Astrocyte of the spinal cord (primary cell): ENCODE results near the gene ANXA8L1.
"Not testable (repeated sequence)": the region's sequence is repeated elsewhere in the genome, so short reads cannot be mapped to it uniquely, and the experiment has no call there.

Experiments used
- DNase-seq: peaks from one replicate; pipeline ENCODE4 v3.0.0; 2011; ENCODE audit warnings: low read depth, low spot score
- H3K4me3 ChIP-seq: 2 replicates; pipeline ENCODE4 v1.5.1; 2011; ENCODE audit warnings: low read depth, mild to moderate bottlenecking, low read length, moderate library complexity
- in situ Hi-C: cut with HindIII; loops from 2 replicates; pipeline ENCODE4 v1.10.0; 2017; ENCODE audit warnings: low sequenced_read_pairs

The ANXA8L1 gene

DNA sequence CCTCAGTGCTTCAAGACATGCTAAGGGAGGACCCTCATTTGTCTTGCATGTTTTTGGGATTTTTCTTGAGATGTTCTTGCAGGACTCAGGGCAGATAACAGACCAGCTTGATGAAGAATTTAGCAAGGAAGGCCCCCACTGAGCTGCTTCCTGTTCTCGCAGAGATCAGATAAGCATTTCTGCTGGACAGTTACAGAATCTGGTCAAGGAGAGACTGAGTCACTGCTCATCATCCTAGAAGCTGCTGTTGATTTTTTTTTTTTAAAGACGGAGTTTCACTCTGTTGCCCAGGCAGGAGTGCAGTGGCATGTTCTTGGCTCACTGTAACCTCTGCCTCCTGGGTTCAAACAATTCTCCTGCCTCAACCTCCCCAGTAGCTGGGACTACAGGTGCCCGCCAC is 1.2 kb upstream of the ANXA8L1 start:
- H3K4me3 ChIP-seq, in situ Hi-C loops, DNase-seq: not testable (repeated sequence)

DNA sequence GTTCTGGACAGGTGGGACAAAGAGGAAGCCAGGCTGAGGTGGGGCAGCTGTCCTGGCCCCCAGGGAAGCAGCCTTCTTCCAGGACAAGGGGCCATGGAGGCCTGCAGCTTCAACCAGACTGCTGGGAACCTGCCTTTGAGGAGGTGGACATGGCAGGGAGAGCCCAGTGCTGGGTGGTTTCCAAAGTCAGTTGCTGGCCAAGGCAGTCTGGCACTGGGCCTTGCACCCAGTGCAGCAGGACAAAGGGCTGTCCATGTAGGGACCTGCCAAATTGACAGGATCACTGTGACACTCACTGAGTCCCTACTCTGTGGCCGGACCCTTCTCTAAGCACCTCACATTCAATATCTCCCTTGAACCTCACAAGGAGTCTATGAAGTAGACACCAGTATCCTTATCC is 1.4 kb downstream of the ANXA8L1 start:
- DNase-seq, in situ Hi-C loops, H3K4me3 ChIP-seq: not testable (repeated sequence)

DNA sequence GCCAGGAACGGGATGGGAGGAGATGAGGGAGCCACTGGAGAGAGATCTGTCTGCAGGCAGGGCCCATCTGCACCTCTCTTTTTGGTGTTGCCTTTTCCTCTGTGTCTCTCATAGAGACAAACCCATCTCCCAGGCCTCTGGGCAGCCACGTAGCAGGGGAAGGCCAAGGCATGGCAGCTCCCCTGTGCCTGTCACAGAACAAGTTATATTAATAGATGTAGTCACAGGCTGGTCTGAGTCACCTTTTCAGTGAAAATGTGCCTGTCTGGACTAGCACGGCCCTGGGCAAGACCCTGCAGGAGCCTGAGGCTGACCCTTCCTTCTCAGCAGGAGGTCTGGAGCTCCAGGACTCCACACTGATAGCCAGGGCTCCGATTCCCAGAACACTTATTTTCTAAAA is 2.1 kb downstream of the ANXA8L1 start:
- in situ Hi-C loops, H3K4me3 ChIP-seq, DNase-seq: not testable (repeated sequence)

DNA sequence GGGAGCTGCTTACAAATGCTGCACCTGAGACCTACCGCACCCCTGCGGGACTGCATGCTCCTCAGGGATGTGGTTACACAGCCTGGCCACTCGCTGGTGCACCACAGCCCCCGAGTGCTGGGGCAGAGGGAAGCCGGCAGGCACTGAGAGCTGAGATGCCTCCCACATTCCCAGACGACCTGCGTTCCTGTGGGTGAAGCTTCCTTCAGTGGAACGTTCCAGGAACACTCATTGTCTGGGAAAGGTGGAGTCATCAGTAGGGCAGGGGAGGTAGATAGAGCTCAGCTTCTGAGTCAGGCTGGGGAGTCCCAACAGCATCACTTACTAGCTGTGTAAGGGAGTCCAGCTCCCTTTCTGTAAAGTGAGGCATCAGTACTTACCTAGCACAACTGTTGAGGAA is 2.5 kb downstream of the ANXA8L1 start:
- DNase-seq, H3K4me3 ChIP-seq, in situ Hi-C loops: not testable (repeated sequence)

DNA sequence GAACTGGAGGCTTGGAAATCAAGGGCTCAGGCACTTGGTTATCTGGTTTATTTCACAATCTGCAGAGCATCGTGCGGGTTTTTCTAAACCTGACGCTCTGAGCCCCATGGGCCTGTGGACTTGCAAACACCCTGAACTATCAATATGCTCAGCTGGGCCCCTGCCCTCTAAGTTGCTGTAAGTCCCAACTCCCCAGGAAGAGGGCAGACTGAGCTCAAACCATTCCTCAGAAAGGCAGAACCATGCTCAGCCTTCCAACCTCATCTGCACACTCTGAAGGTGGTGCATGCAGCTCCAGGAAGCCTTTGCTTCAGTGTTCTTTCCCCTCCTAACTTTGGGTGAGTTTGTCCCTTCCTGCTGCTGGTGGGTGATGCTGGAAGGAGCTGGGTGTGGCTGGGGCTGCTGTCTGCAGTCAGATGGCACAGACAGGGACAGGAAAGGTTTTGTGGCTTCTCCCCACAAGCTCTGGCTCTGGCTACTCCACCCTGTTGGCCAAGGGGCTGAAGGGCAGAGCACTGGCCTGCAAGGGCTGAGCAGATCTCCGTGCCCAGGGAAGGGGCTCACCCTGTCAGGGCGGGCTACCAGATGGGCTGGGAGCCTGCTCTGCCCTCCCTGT is 3.8 kb downstream of the ANXA8L1 start:
- DNase-seq, in situ Hi-C loops, H3K4me3 ChIP-seq: not testable (repeated sequence)

DNA sequence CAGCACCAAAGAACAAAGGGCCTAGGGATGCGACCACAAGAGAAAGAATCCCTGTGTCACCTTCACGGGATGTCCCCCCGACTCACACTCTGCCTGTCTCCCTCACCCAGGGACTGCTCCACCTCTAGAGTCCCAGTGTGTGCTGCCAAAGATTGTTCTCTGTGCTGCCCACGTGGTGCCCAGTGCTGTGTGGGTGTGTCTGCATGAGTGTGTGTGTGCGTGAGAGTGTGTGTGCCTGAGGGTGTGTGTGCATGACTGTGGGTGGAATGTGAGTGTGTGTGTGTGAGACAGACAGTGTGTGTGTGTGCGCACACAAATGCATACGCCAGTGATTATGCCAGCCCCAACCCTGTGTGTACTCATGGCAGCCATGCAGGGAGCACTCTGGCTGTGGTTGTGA is 10.3 kb downstream of the ANXA8L1 start:
- DNase-seq, H3K4me3 ChIP-seq, in situ Hi-C loops: not testable (repeated sequence)

DNA sequence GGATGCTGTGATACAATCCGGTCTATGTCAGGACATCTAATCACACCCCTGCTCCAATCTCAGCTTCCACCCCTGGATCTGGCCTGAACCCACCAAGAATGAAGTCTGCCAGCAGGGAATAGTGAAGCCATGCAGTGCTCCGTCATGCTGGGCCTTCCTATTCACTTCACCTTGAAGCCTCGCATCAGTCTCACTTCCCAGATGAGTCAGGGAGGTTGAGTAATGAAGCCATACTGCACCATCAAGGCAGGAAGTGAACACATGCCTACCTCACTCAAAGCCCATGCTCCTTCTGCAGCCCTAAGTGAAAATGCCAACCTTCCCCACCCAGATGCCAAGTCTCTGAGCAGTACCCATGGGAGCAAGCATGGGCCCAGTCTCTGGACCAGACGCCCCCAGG is 11.1 kb downstream of the ANXA8L1 start:
- in situ Hi-C loops, DNase-seq, H3K4me3 ChIP-seq: not testable (repeated sequence)

DNA sequence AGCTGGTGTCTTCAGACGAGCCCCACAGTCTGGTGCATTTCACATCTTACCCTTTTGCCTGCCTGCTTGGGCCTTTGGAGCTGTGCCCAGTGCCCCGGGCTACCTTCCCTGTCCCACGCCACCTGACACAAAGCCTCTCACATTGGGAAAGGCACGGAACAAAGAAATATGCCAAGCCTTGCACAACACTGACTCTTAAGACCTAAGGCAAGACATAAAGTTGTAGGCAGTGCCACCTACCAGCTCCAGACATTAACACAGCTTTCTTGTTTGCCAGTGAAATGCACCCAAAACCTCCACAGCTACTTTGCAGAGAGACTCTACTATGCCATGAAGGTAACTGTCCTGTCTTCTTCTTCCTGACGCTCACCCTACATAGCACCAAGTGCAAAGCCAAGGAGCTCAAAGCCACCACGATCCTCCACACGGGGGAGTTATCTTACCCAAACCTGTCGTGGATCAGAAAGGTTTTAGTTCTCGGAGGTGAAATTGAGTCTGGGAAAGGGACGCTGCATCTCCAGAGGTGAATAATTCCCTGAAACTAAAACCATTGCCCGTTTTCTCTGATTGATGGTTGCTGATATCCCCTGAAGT is 11.8 kb downstream of the ANXA8L1 start:
- in situ Hi-C loops, H3K4me3 ChIP-seq, DNase-seq: not testable (repeated sequence)

DNA sequence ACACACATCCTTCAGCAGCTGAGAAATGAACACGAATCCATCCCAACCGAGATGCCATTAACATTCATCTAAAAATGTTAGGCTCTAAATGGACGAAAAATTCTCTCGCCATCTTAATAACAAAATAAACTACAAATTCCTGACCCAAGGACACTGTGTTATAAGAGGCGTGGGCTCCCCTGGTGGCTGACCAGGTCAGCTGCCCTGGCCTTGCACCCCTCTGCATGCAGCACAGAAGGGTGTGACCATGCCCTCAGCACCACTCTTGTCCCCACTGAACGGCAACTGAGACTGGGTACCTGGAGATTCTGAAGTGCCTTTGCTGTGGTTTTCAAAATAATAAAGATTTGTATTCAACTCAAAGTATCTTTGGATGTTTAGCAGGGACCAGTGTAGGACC is 15.8 kb downstream of the ANXA8L1 start:
- DNase-seq, in situ Hi-C loops: not testable (repeated sequence)

DNA sequence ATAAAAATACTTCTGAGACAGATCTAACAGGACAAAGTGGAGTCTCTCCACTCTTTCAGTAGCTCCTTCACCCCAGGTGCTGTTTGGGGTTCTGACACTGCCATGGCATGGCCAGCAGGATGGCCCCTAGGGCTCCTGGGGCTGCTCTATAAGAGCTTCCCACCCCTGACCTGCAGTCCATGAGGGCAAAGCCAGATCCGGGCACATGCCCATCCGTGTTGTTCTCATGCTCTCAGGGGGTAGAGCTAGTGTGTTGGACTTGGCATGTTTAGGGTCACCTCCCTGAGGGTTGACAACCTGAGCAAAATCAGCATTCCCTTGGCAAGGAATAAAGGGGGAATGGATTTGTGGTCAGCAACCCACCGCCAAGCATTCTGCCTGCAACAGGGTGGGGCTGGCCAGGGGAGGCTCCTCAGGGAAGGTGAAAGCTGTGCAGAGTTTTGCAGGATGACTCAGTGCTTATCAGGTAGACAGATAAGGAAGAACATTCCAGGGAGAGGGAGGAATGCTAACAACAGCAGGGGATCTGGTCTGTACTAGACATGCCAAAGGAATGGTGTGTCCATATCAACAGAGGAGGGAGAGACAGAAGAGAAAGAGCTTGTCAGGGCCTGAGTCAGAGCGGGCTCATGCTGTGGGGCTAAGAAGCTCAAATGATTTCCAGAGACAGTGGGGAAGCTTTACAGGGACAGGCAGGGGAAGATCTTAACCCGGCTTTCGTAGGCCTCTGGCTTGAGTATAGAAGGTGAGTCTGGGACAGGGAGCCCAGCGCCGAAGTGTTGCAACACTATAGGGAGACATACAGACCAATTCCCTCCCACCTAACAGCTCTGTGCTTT is 21.1 kb downstream of the ANXA8L1 start:
- DNase-seq = peak; percentile 50
- H3K4me3 ChIP-seq = not testable (repeated sequence)

More for the DNA sequence above, 15.8 kb downstream of the ANXA8L1 start:
- H3K4me3 ChIP-seq = not testable (repeated sequence)

DNA sequence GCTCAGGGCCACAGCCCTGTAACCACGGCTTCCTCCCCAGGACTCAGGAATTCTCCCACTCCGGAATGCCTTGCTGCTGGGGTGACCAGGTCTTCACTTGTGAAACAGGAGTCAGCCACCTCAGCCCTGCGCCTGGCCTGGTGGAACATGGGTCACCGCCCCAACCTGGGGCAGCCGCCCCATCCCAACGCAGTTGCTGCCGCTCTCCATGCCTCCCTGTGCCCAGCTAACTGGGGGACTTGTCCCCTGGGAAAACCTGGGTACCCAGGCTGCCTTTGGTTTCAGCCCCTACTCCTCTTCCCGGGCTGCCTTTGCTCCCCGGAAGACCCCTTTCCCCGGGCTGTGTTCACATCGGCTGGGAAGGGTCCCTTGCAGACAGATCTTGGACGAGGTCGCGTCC is 22.2 kb downstream of the ANXA8L1 start:
- H3K4me3 ChIP-seq, in situ Hi-C loops: not testable (repeated sequence)
- DNase-seq = peak; percentile 1

More for the DNA sequence above, 21.1 kb downstream of the ANXA8L1 start:
- in situ Hi-C loops = not testable (repeated sequence)

DNA sequence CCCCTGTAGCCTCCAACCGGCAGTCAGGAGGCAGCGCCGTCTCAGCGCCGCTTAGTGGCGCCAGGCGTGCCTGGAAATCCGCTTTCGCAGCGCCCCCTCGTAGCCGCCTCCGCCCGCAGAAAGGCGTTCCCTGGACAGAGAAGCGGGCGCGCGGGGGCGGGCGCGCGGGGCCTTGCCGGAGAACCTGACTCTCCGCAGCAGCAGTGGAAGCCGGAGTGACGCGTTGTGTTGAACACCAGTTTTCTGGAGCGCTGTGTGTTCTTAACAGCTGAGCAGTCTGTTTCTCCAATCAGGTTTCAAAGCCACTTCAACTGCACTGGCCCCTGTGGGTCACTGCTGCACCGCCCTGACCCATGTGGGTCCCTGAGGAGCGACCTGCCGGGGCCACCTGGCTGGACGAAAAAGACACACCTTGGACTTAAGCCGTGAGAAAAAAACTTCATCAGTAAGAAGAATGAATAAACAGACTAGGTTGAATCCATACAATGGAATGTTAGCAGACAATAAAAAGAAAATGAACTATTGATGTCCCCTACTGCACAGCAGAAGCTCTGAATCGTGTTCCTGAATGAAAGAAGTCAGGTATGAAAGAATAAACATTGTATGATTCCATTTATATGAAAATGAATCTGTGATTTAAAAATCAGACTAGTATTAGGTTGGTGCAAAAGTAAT is 22.8 kb downstream of the ANXA8L1 start:
- DNase-seq = peak; percentile 17
- peak overlapping the region; percentile 44 for H3K4me3 ChIP-seq
- in situ Hi-C loops = not testable (repeated sequence)

DNA sequence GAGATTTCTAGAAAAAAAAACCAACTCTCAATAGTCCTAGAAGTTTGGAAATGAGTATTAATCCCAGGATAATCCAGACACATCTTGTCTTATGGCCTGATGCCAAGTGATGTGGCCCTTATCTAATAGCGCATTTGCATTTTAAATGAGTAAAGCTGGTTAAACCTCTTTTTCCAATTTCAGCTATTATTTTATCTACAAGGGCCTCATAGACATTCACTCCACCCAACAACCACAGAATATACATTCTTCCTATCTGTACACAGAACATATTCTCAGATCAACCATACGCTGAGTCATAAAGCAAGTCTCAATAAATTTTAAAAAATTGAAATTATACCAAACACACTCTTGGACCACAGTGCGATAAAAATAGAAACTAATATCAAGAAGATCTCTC is 34.0 kb downstream of the ANXA8L1 start:
- DNase-seq, H3K4me3 ChIP-seq, in situ Hi-C loops: not testable (repeated sequence)

DNA sequence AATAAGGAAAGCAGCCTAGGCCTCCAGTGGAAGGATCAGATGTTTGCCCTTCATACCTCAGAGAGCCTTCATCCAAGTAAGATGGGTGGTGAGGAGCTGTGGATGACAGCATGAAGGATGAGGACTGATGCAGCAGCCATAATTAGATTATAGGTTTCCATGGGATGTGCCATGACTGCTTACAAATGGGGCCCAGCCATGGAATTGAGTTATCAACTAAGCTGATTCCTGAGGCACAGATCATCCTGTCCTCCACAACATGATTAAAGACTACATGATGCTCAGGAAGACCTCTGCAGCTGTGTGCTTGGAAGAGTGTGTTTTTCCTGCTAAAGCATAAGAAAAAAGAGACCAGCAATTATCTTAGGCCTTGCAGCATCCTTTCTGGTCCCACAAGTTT is 35.5 kb downstream of the ANXA8L1 start:
- in situ Hi-C loops = not testable (repeated sequence)

DNA sequence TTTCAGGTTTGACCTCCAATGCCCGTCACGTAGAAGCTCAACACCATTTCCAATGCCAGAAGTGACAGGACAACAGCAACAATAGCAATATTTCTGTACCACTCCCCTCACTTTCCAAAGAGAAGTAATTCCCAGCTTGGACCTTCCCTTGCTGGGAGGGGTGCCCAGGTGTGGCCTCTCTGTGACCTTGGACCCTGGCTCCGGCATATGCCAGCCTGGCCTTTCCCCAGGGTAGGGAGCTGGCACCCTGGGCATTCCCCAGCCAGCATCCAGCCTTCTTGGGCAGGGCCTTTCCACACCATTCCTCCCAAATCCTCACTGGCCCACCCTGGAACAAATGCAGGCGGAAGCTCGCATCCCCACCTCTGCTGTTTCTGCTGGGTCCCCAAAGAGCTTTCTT is 37.1 kb downstream of the ANXA8L1 start:
- DNase-seq, in situ Hi-C loops, H3K4me3 ChIP-seq: not testable (repeated sequence)

More for the DNA sequence above, 35.5 kb downstream of the ANXA8L1 start:
- DNase-seq, H3K4me3 ChIP-seq: not testable (repeated sequence)

DNA sequence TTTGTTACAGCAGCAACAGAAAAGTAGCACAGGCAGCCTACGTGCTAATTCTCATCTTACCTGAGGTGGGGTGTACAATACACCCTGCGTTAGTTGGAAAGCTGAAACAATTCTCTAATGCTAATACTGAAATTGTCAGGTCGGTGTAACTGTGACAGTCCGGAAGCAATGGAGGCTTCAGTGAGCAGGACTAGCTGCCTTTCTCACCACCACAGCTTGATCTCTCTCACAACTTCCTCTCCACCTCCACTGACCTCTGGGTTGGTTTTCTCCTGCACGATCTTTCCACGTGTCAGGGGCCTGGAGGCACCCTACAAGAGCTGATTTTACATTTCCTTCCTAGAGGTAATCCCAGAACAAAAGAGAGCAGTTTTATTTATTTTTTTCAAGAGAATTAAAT is 39.7 kb downstream of the ANXA8L1 start:
- DNase-seq, H3K4me3 ChIP-seq, in situ Hi-C loops: not testable (repeated sequence)

DNA sequence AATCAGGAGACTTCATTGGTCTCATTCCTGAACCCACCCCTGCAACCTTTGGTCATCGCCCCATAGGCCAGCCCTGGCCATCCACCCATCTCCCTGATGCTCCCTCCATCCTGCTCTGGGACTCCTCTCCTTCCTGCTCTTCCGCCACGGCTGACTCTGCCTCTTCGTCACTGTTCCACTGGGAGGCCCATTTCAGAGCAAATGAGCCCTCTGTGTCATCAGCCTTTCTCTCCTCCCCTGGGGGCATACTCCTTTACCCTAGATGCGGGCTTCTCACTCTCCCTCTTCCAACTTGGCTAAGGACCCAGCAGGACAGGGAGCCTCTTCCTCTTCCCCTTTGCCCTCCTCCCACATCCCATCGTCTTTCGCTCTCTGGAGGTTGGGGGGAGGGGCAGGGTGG is 42.7 kb downstream of the ANXA8L1 start:
- DNase-seq, H3K4me3 ChIP-seq, in situ Hi-C loops: not testable (repeated sequence)
